ENCODE measurements around the gene TLR4. TPM values are rescaled to one million over a fixed set of nuclear protein-coding genes. Genes with fewer than 3 reads are reported as not detected.

Gene TLR4
- total and polyA plus RNA-seq, 9 of the 15 experiments (the other 6 are each of a cell fraction or from before 2014, with no cell fraction given) = 0.02 TPM; not detected in 8

- no peak overlapping the region for H3K27ac ChIP-seq (ENCODE audit: extremely low read depth, low read depth, low read length)
- CTCF ChIA-PET (ENCODE audit: low intra/inter-chr PET ratio) = no interaction called here
- in situ Hi-C loops (cut with MboI) = no loop called here
- no peaks in the 10 kb centered on the region for H4K20me1 ChIP-seq (replicated peaks; ENCODE audit: control insufficient read depth, insufficient read depth, low read length)
- POLR2A ChIA-PET = no interaction called here
- no peaks in the 10 kb centered on the region for H3K4me1 ChIP-seq (replicated peaks in 1 of 2; ENCODE audit: control insufficient read depth in 2 of 2, insufficient read depth in 2 of 2, low read length in 2 of 2)
- ATAC-seq = no peak
- no peaks in the 10 kb centered on the region for H3K36me3 ChIP-seq (ENCODE audit: control insufficient read depth, insufficient read depth, low read length)
- FAIRE-seq = no peak
- H3K27me3 ChIP-seq (ENCODE audit: control insufficient read depth in 2 of 2, insufficient read depth in 2 of 2, low read length in 2 of 2) = no peaks in the 10 kb centered on the region
- no peak overlapping the region for H3K9ac ChIP-seq (ENCODE audit: insufficient read depth in 1 of 2, low read depth in 2 of 2, low read length in 2 of 2)
- WGBS (ENCODE audit: insufficient coverage, low coverage, missing lambda C conversion rate) = 4% methylated on average over 2 of the region's 4 CpGs
- H3K79me2 ChIP-seq (ENCODE audit: control insufficient read depth, insufficient read depth, low read length) = no peaks in the 10 kb centered on the region
- no TSS peak for BruUV-seq (replicated peaks)
- DNase-seq (ENCODE audit: extremely low read depth in 1 of 4, low spot score in 3 of 4) = no peak
- H2AFZ ChIP-seq (ENCODE audit: low read depth, low read length) = no peak overlapping the region
- H3K4me2 ChIP-seq (ENCODE audit: insufficient read depth, low read length) = no peak overlapping the region
- intact Hi-C loops (cut with micrococcal nuclease) = no loop called here
- no peaks in the 10 kb centered on the region for H3K9me3 ChIP-seq (replicated peaks; ENCODE audit: control insufficient read depth, insufficient read depth, low read depth, low read length)
- no peaks in the 10 kb centered on the region for H3K9me1 ChIP-seq (ENCODE audit: control insufficient read depth, insufficient read depth, low read length)
- TF ChIP-seq RUNX1 (IDR thresholded peaks at IDR 0.05; ENCODE audit: low read depth) = no peak
- no peak for TF ChIP-seq CAMTA2 (CRISPR knock-in tag; conservative IDR thresholded peaks at IDR 0.05)
- no peak for TF ChIP-seq KLF16 (IDR thresholded peaks at IDR 0.05)
- no peak for TF ChIP-seq ZNF644 (tag; IDR thresholded peaks at IDR 0.05; ENCODE audit: low read depth)
- no peak overlapping the region for H3K4me3 ChIP-seq
These were observed 66.9 kb downstream of the TLR4 start for GRCh38 chr9:117771136-117771535.

GRCh38 chr9:117772960-117773359 lies 68.8 kb downstream of the TLR4 start:
- POLR2A ChIA-PET = no interaction called here
- 6% methylated on average over 2 of the region's 3 CpGs for WGBS (ENCODE audit: insufficient coverage, low coverage, missing lambda C conversion rate)
- no peaks in the 10 kb centered on the region for H3K79me2 ChIP-seq (ENCODE audit: control insufficient read depth, insufficient read depth, low read length)
- H2AFZ ChIP-seq (ENCODE audit: low read depth, low read length) = no peak overlapping the region
- H4K20me1 ChIP-seq (replicated peaks; ENCODE audit: control insufficient read depth, insufficient read depth, low read length) = no peaks in the 10 kb centered on the region
- no peaks in the 10 kb centered on the region for H3K9me3 ChIP-seq (replicated peaks; ENCODE audit: control insufficient read depth, insufficient read depth, low read depth, low read length)
- H3K9me1 ChIP-seq (ENCODE audit: control insufficient read depth, insufficient read depth, low read length) = no peaks in the 10 kb centered on the region
- FAIRE-seq = no peak
- CTCF ChIA-PET (ENCODE audit: low intra/inter-chr PET ratio) = no interaction called here
- H3K36me3 ChIP-seq (ENCODE audit: control insufficient read depth, insufficient read depth, low read length) = no peaks in the 10 kb centered on the region
- in situ Hi-C loops (cut with MboI) (no loop called here), intact Hi-C loops (cut with micrococcal nuclease) (no loop called here)
- no peak overlapping the region for H3K27ac ChIP-seq (ENCODE audit: extremely low read depth, low read depth, low read length)
- ATAC-seq = no peak
- no TSS peak for BruUV-seq (replicated peaks)
- no peak for DNase-seq (ENCODE audit: extremely low read depth in 1 of 4, low spot score in 3 of 4)
- H3K4me3 ChIP-seq = no peak overlapping the region
- H3K4me1 ChIP-seq (replicated peaks in 1 of 2; ENCODE audit: control insufficient read depth in 2 of 2, insufficient read depth in 2 of 2, low read length in 2 of 2) = no peaks in the 10 kb centered on the region
- no peak overlapping the region for H3K9ac ChIP-seq (ENCODE audit: insufficient read depth in 1 of 2, low read depth in 2 of 2, low read length in 2 of 2)
- H3K4me2 ChIP-seq (ENCODE audit: insufficient read depth, low read length) = no peak overlapping the region
- TF ChIP-seq KDM2B (CRISPR knock-in tag; IDR thresholded peaks at IDR 0.05) (no peak), RUNX1 (IDR thresholded peaks at IDR 0.05; ENCODE audit: low read depth) (no peak), DPF2 (IDR thresholded peaks at IDR 0.05) (no peak), CREM (IDR thresholded peaks at IDR 0.05; ENCODE audit: low read depth) (no peak)
- H3K27me3 ChIP-seq (ENCODE audit: control insufficient read depth in 2 of 2, insufficient read depth in 2 of 2, low read length in 2 of 2) = no peaks in the 10 kb centered on the region

Small RNAs within 50 kb of the gene (small RNA-seq; reads per million reads assigned to genes)
- gene RNU6-1082P = not detected

All from K562 (cell line).